Prostate gland (tissue), 2 donors: Measurements from ENCODE around the gene OR52E5.

Experiments
- POLR2A ChIP-seq: fragments of 450-650 bp; IDR thresholded peaks from one replicate; pipeline ENCODE4 v1.6.1; 2016; ENCODE audit warnings: antibody characterized with exemption, mild to moderate bottlenecking
- POLR2AphosphoS5 ChIP-seq: sonication (generic); formaldehyde crosslinking; IDR thresholded peaks from one replicate; pipeline ENCODE4 v1.6.1; 2017; ENCODE audit warnings: antibody characterized with exemption
- TF ChIP-seq, protein P1 (sequence below), 4 experiments: fragments of 200-600 bp in 2 of 4; fragments of 450-650 bp in 2 of 4; sonication (generic) in 2 of 4; IDR thresholded peaks; 1 replicate in 3 of 4; 2 replicates in 1 of 4; pipeline ENCODE4 v1.5.1; 2016 to 2019; ENCODE audit warnings: antibody characterized with exemption in 4 of 4, mild to moderate bottlenecking in 2 of 4, moderate library complexity in 2 of 4

DNA sequence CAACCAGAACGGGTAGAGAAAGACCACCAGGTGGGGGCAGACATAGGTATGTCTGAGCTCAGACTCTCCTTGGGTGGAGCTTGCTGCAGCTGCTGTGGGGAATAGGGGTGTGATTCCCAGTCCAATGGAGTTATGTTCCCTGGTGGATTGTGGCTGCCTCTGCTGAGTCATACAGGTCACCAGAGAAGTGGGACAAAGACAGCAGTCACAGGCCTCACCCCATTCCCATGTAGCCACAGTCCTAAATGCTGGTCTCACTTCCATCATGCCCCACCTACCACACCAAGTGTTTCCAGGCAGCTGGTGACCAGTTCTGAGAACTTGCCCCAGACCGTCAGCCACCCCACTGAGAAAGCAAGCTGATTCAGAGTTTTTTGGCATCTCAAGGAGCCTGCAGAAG, 17.5 kb downstream of the OR52E5 start:
- no peak for TF ChIP-seq POLR2A
- TF ChIP-seq, protein P1, sequence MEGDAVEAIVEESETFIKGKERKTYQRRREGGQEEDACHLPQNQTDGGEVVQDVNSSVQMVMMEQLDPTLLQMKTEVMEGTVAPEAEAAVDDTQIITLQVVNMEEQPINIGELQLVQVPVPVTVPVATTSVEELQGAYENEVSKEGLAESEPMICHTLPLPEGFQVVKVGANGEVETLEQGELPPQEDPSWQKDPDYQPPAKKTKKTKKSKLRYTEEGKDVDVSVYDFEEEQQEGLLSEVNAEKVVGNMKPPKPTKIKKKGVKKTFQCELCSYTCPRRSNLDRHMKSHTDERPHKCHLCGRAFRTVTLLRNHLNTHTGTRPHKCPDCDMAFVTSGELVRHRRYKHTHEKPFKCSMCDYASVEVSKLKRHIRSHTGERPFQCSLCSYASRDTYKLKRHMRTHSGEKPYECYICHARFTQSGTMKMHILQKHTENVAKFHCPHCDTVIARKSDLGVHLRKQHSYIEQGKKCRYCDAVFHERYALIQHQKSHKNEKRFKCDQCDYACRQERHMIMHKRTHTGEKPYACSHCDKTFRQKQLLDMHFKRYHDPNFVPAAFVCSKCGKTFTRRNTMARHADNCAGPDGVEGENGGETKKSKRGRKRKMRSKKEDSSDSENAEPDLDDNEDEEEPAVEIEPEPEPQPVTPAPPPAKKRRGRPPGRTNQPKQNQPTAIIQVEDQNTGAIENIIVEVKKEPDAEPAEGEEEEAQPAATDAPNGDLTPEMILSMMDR (IDR thresholded peaks at IDR 0.05): no peak
- no peak for TF ChIP-seq POLR2AphosphoS5
